RWPE2 (cell line): ENCODE data around the gene SMAP2.
"Not testable (repeated sequence)": the region's sequence is repeated elsewhere in the genome, so short reads cannot be mapped to it uniquely, and the experiment has no call there.

ENCODE experiments used
- ATAC-seq: fragments of 200-7000 bp; cut with Tn5 transposase; 3 replicates; pipeline ENCODE4 v1.9.1; 2021; ENCODE audit warnings: low read depth
- DNase-seq: peaks from one replicate; pipeline ENCODE4 v3.0.0-alpha.2; 2020; ENCODE audit warnings: low spot score
- H3K27ac ChIP-seq: fragments of 450-650 bp; 2 replicates; pipeline ENCODE4 v1.5.1; 2017; ENCODE audit warnings: mild to moderate bottlenecking; ENCODE audit not compliant: poor library complexity, severe bottlenecking
- H3K27me3 ChIP-seq: fragments of 250-450 bp; sonication (Bioruptor Pico); 2 replicates; pipeline ENCODE4 v1.5.1; 2021; ENCODE audit warnings: mild to moderate bottlenecking, moderate library complexity; ENCODE audit not compliant: insufficient read depth, poor library complexity, severe bottlenecking
- H3K36me3 ChIP-seq: fragments of 250-450 bp; sonication (Bioruptor Pico); 2 replicates; pipeline ENCODE4 v1.5.1; 2020; ENCODE audit warnings: low read depth, mild to moderate bottlenecking, moderate library complexity
- H3K4me1 ChIP-seq: fragments of 250-450 bp; sonication (Bioruptor Pico); 2 replicates; pipeline ENCODE4 v1.5.1; 2021; ENCODE audit warnings: mild to moderate bottlenecking, moderate library complexity; ENCODE audit not compliant: insufficient read depth, poor library complexity, severe bottlenecking
- H3K4me3 ChIP-seq: fragments of 250-450 bp; sonication (Bioruptor Pico); 2 replicates; pipeline ENCODE4 v1.5.1; 2021; ENCODE audit warnings: mild to moderate bottlenecking, moderate library complexity; ENCODE audit not compliant: severe bottlenecking
- H3K9me3 ChIP-seq: fragments of 250-450 bp; sonication (Bioruptor Pico); 2 replicates; pipeline ENCODE4 v1.5.1; 2021; ENCODE audit warnings: mild to moderate bottlenecking, moderate library complexity; ENCODE audit not compliant: severe bottlenecking
- TF ChIP-seq, protein P1 (sequence below): fragments of 450-650 bp; IDR thresholded peaks from one replicate; pipeline ENCODE4 v1.5.1; 2017; ENCODE audit warnings: mild to moderate bottlenecking, moderate library complexity; ENCODE audit not compliant: poor library complexity, severe bottlenecking

SMAP2 gene

DNA sequence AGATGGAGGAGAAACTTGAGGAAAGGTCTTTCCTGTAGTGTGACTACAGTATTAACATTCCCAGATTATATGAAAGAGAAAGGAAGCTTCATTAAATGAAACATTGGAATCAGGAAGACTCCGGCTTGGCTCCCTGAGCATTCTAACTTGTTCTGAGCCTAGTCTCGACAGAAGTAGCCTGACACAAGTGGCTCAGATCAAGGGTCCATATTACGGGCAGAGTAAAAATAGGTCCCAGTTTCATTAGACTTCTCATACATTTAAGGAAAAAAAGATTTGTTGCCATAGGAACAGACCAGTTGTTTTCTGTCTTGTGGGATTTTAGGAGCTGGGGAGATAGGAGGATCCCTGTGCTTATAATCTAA, 12.8 kb downstream of the SMAP2 start:
- Histone ChIP-seq H3K9me3 (no peaks in the 10 kb centered on the region), H3K4me3 (no peak overlapping the region), H3K27me3 (no peaks in the 10 kb centered on the region), H3K4me1 (peaks cover 32% of the 10 kb centered on the region), H3K36me3 (no peaks in the 10 kb centered on the region), H3K27ac (no peak overlapping the region)
- DNase-seq, result no peak
- TF ChIP-seq, protein P1, sequence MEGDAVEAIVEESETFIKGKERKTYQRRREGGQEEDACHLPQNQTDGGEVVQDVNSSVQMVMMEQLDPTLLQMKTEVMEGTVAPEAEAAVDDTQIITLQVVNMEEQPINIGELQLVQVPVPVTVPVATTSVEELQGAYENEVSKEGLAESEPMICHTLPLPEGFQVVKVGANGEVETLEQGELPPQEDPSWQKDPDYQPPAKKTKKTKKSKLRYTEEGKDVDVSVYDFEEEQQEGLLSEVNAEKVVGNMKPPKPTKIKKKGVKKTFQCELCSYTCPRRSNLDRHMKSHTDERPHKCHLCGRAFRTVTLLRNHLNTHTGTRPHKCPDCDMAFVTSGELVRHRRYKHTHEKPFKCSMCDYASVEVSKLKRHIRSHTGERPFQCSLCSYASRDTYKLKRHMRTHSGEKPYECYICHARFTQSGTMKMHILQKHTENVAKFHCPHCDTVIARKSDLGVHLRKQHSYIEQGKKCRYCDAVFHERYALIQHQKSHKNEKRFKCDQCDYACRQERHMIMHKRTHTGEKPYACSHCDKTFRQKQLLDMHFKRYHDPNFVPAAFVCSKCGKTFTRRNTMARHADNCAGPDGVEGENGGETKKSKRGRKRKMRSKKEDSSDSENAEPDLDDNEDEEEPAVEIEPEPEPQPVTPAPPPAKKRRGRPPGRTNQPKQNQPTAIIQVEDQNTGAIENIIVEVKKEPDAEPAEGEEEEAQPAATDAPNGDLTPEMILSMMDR, result no peak
- ATAC-seq, result no peak

DNA sequence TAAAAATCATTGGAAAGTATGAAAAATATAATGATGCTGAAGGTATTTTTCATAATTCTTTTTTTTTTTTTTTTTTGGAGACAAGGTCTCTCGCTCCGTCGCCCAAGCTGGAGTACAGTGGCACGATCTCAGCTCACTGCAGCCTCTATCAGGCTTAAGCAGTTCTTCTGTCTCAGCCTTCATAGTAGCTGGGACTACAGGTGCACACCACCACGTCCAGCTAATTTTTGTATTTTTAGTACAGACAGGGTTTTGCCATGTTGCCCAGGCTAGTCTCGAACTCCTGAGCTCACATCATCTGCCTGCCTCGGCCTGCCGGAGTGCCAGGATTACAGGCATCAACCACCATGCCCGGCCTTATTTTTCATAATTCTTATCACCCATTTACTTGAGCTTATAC, 13.3 kb downstream of the SMAP2 start:
- Histone ChIP-seq H3K4me1 (peaks cover 32% of the 10 kb centered on the region), H3K27ac (no peak overlapping the region), H3K27me3 (no peaks in the 10 kb centered on the region), H3K4me3 (no peak overlapping the region), H3K36me3 (no peaks in the 10 kb centered on the region), H3K9me3 (no peaks in the 10 kb centered on the region)
- ATAC-seq, result no peak
- TF ChIP-seq, protein P1, result no peak
- DNase-seq, result no peak

DNA sequence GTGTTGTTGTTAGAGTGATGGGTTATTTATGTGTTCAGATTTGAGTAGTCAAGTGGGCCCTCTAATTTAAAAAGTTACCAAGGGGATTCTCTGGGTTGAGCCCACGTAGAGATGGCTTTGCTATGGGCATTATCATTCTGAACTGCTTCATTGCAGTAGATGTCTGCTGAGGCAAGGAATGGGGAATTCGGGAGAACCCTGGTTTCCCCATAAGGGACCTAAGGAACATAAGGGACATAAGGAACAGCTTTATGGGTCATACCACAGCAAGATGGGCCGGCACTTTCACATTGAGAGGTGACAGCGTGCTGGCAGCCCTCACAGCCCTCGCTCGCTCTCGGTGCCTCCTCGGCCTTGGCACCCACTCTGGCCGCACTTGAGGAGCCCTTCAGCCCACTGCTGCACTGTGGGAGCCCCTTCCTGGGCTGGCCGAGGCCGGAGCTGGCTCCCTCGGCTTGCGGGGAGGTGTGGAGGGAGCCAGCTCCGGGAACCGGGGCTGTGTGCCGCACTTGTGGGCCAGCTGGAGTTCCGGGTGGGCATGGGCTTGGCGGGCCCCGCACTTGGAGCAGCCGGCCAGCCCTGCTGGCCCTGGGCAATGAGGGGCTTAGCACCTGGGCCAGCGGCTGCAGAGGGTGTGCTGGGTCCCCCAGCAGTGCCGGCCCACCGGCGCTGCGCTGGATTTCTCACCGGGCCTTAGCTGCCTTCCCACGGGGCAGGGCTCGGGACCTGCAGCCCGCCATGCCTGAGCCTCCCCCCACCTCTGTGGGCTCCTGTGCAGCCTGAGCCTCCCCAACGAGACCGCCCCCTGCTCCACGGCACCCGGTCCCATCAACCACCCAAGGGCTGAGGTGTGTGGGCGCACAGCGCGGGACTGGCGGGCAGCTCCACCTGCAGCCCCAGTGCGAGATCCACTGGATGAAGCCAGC, 14.1 kb downstream of the SMAP2 start:
- not testable (repeated sequence) for H3K4me3 ChIP-seq, H3K9me3 ChIP-seq, H3K27ac ChIP-seq, H3K27me3 ChIP-seq, H3K36me3 ChIP-seq, ATAC-seq, DNase-seq
- H3K4me1 ChIP-seq, result peaks cover 31% of the 10 kb centered on the region

DNA sequence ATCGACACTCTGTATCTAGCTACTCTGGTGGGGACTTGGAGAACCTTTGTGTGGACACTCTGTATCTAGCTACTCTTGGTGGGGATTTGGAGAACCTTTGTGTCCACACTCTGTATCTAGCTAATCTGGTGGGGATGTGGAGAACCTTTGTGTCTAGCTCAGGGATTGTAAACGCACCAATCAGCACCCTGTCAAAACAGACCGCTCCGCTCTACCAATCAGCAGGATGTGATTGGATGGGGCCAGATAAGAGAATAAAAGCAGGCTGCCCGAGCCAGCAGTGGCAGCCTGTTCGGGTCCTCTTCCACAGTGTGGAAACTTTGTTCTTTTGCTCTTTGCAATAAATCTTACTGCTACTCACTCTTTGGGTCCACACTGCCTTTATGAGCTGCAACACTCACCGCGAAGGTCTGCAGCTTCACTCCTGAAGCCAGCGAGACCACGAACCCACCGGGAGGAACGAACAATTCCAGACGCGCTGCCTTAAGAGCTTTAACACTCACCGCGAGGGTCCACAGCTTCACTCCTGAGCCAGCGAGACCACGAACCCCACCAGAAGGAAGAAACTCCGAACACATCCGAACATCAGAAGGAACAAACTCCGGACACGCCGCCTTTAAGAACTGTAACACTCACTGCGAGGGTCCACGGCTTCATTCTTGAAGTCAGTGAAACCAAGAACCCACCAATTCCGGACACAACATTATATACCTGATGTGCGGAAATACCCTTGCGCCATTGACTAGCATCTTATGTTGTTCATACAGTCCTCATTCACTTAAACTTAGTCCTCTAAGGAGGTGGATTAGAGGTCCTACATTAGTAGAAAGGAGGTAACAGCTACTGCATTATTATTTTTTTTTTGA, 15.2 kb downstream of the SMAP2 start:
- H3K27ac ChIP-seq, H3K36me3 ChIP-seq, DNase-seq, H3K9me3 ChIP-seq, H3K4me3 ChIP-seq, ATAC-seq, H3K27me3 ChIP-seq: not testable (repeated sequence)
- peaks cover 21% of the 10 kb centered on the region for H3K4me1 ChIP-seq

DNA sequence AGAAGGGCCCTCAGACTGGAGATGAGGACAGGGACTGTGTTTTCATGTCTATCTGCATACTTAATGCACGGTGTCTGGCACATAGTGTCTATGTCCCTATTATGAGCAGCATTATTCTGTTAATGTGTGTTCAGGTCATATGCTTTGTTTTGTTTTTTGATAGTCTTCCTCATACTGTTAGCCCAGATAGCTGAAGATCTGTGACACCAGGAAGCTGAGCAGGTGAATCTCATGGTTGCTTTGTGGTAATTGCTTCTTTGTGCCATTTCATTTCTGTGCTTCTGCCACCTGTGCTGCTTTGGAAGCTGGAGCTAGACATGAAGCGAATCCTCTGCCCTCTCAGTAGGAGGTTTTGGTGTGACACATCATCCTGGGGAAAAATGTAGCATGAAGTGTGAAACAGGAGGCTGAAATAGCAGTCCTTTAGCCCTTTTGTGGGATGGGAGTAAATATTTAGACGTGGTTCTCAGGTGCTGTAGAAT, 15.8 kb downstream of the SMAP2 start:
- Histone ChIP-seq H3K9me3 (no peaks in the 10 kb centered on the region), H3K27ac (no peak overlapping the region), H3K4me1 (peaks cover 19% of the 10 kb centered on the region), H3K4me3 (no peak overlapping the region), H3K36me3 (no peaks in the 10 kb centered on the region), H3K27me3 (no peaks in the 10 kb centered on the region)
- TF ChIP-seq, protein P1, result no peak
- ATAC-seq (no peak), DNase-seq (no peak)
